Stomach (tissue), 4 donors: ENCODE measurements around the gene SOAT2.
"Not testable (repeated sequence)": the region's sequence is repeated elsewhere in the genome, so short reads cannot be mapped to it uniquely, and the experiment has no call there.

ENCODE experiments used
- EP300 ChIP-seq: sonication (generic); formaldehyde crosslinking; IDR thresholded peaks from one replicate; pipeline ENCODE4 v1.6.1; 2017; ENCODE audit warnings: antibody characterized with exemption
- POLR2AphosphoS5 ChIP-seq, 3 donors: sonication (generic); formaldehyde crosslinking; IDR thresholded peaks; one replicate each; pipeline ENCODE4 v1.6.1; 2016; ENCODE audit warnings: antibody characterized with exemption in 3 of 3
- TF ChIP-seq, protein P1 (sequence below), 7 experiments: fragments of 450-650 bp in 4 of 7; fragments of 200-600 bp in 3 of 7; sonication (generic) in 3 of 7; IDR thresholded peaks; one replicate each; pipeline ENCODE4 v1.5.1; 2016 to 2019; ENCODE audit warnings: antibody characterized with exemption in 7 of 7, control low read depth in 2 of 7, mild to moderate bottlenecking in 1 of 7

DNA sequence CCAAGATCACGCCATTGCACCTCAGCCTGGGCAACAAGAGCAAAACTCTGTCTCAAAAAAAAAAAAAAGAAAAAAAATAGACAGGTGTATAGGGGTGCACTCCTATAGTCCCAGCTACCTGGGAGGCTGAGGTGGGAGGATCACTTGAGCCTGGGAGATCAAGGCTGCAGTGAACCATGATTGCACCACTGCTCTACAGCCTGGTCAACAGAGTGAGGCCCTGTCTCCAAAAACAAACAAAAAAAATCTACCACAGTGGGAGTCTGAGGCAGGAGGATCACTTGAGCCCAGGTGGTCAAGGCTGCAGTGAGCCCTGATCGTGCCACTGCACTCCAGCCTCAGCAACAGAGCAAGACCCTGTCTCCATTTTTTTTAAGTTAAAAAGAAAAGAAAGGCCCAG is 59.7 kb downstream of the SOAT2 start:
- TF ChIP-seq, protein P1, sequence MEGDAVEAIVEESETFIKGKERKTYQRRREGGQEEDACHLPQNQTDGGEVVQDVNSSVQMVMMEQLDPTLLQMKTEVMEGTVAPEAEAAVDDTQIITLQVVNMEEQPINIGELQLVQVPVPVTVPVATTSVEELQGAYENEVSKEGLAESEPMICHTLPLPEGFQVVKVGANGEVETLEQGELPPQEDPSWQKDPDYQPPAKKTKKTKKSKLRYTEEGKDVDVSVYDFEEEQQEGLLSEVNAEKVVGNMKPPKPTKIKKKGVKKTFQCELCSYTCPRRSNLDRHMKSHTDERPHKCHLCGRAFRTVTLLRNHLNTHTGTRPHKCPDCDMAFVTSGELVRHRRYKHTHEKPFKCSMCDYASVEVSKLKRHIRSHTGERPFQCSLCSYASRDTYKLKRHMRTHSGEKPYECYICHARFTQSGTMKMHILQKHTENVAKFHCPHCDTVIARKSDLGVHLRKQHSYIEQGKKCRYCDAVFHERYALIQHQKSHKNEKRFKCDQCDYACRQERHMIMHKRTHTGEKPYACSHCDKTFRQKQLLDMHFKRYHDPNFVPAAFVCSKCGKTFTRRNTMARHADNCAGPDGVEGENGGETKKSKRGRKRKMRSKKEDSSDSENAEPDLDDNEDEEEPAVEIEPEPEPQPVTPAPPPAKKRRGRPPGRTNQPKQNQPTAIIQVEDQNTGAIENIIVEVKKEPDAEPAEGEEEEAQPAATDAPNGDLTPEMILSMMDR (IDR thresholded peaks at IDR 0.05), result not testable (repeated sequence)
- not testable (repeated sequence) for TF ChIP-seq EP300; POLR2AphosphoS5 (IDR thresholded peaks at IDR 0.05)
